LNCaP clone FGC (cell line): ENCODE results near the gene PVALEF.
A peak's percentile ranks its signal among the peaks of the same experiment; 100 is the strongest.

Experiments used
- DNase-seq: peaks from one replicate; pipeline ENCODE4 v3.0.0-alpha.2; 2011; ENCODE audit warnings: low read depth
- H3K4me3 ChIP-seq: 2 replicates; pipeline ENCODE4 v1.5.1; 2011; ENCODE audit warnings: mild to moderate bottlenecking, low read depth, low read length, control low read depth
- TF ChIP-seq, protein P1 (sequence below): IDR thresholded peaks from 2 replicates; pipeline ENCODE4 v1.5.1; 2012; ENCODE audit warnings: mild to moderate bottlenecking; ENCODE audit not compliant: control insufficient read depth, insufficient read depth; ENCODE audit errors: extremely low read depth

The PVALEF gene

DNA sequence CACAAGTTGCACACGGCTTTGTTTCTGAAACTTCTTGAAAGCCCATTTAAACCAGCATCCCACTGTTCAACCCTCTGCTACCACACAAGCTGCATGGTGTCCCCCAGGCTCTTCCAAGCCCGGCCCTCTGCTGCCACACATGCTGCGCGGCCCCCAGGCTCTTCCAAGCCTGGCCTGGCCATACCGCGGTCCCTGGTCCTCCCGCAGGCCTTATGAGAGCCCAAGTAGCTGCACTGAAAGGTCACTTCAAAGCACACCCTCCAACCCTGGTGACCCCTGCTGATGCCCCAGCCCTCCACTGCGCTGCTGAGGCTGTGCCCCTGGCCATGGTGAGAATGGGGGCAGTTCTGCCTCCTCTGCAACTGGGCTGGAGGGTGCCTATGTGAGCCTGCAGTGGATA is 25.9 kb upstream of the PVALEF start:
- H3K4me3 ChIP-seq = no peak overlapping the region
- TF ChIP-seq, protein P1, sequence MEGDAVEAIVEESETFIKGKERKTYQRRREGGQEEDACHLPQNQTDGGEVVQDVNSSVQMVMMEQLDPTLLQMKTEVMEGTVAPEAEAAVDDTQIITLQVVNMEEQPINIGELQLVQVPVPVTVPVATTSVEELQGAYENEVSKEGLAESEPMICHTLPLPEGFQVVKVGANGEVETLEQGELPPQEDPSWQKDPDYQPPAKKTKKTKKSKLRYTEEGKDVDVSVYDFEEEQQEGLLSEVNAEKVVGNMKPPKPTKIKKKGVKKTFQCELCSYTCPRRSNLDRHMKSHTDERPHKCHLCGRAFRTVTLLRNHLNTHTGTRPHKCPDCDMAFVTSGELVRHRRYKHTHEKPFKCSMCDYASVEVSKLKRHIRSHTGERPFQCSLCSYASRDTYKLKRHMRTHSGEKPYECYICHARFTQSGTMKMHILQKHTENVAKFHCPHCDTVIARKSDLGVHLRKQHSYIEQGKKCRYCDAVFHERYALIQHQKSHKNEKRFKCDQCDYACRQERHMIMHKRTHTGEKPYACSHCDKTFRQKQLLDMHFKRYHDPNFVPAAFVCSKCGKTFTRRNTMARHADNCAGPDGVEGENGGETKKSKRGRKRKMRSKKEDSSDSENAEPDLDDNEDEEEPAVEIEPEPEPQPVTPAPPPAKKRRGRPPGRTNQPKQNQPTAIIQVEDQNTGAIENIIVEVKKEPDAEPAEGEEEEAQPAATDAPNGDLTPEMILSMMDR = no peak
- DNase-seq = no peak

DNA sequence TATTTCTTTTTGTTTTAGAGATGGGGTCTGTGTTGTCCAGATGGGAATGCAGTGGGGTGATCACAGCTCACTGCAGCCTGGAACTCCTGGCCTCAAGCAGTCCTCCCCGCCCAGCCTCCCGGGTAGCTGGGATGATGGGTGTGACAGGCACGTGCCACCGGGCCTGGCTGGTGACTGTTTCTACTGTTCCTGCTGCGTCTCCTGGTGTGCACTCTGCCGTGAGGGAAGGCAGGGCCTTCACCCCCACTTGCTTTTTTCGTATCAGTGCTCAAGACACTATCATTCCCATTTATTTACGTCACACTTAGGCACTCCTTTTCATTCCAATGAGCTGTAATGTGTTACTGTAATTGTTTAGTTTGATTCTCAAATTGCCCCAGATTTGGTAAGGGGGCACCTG is 25.3 kb upstream of the PVALEF start:
- DNase-seq = no peak
- TF ChIP-seq, protein P1 = no peak
- H3K4me3 ChIP-seq = no peak overlapping the region

DNA sequence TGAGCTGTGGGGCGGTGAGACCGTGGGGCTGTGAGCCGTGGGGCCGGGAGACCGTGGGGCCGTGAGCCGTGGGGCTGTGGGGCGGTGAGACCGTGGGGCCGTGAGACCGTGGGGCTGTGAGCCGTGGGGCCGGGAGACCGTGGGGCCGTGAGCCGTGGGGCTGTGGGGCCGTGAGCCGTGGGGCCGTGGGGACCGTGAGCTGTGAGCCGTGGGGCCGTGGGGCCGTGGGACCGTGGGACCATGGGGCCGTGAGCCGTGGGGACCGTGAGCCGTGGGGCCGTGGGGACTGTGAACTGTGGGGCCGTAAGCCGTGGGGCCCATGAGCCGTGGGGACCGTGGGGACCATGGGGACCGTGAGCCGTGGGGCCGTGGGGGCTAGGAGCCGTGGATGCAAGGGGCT is 24.6 kb upstream of the PVALEF start:
- H3K4me3 ChIP-seq = no peak overlapping the region
- DNase-seq = no peak
- TF ChIP-seq, protein P1 = no peak

DNA sequence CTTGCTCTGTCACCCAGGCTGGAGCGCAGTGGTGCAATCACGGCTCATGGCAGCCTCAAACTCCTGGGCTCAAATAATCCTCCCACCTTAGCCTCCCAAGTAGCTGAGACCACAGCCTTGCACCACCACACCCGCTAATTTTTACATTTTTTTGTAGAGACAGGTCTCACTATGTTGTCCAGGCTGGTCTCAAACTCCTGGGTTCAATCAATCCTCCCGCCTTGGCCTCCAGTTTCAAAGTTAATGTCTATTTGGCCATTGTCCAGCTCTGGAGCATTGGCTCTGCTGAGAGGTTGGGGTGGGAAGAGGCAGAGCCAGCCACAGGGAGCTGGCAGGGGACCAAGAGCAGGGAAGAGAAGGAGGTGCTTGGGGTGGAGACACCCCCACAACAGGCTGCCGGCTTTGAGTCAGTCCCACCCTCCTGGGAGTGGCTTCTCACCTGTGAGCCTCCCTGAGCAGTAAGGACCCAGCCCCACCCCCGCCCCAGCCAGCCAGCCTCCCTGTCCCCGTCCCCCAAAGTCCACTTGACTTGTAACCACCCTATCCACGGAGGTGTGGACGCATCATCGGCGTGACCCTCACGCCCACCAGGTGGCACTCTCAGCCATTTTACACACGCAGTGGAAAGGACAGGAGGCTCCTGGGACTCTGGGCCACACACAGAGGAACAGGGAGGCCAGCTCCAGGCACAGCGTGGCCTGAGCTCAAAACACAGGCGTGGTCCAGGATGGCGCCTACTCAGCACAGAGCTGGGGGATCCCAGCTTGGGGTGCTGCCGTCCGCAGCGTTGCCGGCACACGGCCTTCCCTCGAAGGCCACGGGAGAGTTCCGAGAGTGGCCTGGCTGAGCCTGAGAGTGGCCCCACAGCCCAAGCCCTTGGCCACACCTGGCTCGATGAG is 22.8 kb upstream of the PVALEF start:
- H3K4me3 ChIP-seq = no peak overlapping the region
- peak; percentile 47 for DNase-seq
- TF ChIP-seq, protein P1 = peak; percentile 96

DNA sequence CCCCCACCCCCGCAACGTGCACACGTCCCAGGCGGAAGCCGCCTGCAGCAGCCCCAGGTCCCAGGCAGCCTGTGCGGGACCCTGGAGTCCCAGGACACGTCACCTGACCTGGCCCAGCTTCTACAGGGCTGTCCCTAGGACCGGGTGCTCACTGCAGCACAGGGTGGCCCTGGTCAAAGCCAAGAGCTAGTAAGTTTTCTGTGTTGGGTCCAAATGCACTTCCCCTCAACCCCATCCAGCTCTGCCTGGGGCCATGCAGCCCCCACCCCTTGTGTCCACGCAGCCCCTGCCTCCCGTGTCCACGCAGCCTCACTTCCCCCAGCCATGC is 22.1 kb upstream of the PVALEF start:
- no peak overlapping the region for H3K4me3 ChIP-seq
- TF ChIP-seq, protein P1 = no peak
- DNase-seq = no peak

DNA sequence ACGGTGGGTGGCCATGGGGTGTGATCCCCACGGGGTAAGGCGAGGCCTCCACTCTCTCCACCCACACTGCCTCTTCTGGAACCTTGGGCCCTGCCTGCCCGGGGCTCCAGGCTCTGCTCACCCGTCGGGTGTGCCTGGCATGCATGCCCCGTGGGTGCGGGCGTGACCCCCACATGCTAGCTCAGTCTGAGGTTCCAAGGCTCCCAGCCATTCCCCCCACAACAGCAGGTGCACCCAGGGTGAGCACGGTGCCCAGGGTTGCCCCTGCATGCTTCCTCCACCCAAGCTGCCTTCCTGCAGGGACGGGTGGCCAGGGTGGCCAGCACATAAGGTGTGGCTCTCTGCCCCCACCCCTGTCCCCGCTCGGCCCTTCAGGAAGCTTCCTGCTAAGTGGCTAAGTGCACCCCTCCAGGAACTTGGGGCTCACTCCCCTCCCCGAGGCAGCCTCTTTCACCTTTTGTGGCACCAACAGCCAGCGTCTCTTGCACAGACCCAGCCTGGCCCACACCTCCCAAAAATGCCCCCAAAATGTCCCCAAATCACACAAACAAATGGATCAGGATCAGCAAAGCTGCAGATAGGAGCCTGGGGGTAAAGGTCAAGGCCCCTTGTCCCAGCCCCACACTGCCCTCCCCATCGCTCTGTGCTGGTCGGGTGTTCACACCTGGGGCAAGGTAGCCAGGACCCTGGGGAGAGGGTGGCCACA is 21.4 kb upstream of the PVALEF start:
- TF ChIP-seq, protein P1 = no peak
- H3K4me3 ChIP-seq = no peak overlapping the region
- DNase-seq = no peak
